Right lobe of liver (tissue), 4 donors: ENCODE data around the gene BRPF3.

Experiments used
- POLR2A ChIP-seq: fragments of 450-650 bp; IDR thresholded peaks from one replicate; pipeline ENCODE4 v1.6.1; 2017; ENCODE audit warnings: antibody characterized with exemption, mild to moderate bottlenecking
- TF ChIP-seq, protein P1 (sequence below), 4 donors: fragments of 200-600 bp in 3 of 4; fragments of 450-650 bp in 1 of 4; IDR thresholded peaks; one replicate each; pipeline versions ENCODE4 v1.5.1 to v1.8.0; 2016 to 2022; ENCODE audit warnings: antibody characterized with exemption in 4 of 4, mild to moderate bottlenecking in 2 of 4
- donor health status: DM: no; HTN: no; CAD: no.
- donor health status: DM: no; HTN: no; CAD: no.
- donor health status: DM: no; HTN: yes; CAD: no.

DNA sequence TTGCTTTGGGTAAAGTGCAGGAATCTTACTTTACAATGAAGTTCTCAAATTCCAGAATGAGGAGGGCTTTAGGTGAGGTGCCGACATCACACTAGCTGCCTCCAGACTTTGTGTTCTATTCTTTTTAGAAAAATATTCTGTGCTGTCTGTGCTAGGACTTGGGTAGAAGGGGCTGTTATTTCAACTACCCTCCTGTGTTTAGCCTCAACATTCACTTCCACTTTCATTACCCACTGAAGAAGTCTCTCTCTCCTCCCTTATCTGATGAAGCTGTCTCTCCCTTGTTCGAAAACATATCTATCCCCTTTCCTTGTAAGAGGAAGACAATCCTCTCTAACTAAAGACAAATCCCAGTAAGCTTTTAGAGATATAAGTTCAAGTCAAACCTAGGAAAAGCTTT lies 25.0 kb upstream of the BRPF3 start:
- TF ChIP-seq, protein P1, sequence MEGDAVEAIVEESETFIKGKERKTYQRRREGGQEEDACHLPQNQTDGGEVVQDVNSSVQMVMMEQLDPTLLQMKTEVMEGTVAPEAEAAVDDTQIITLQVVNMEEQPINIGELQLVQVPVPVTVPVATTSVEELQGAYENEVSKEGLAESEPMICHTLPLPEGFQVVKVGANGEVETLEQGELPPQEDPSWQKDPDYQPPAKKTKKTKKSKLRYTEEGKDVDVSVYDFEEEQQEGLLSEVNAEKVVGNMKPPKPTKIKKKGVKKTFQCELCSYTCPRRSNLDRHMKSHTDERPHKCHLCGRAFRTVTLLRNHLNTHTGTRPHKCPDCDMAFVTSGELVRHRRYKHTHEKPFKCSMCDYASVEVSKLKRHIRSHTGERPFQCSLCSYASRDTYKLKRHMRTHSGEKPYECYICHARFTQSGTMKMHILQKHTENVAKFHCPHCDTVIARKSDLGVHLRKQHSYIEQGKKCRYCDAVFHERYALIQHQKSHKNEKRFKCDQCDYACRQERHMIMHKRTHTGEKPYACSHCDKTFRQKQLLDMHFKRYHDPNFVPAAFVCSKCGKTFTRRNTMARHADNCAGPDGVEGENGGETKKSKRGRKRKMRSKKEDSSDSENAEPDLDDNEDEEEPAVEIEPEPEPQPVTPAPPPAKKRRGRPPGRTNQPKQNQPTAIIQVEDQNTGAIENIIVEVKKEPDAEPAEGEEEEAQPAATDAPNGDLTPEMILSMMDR (IDR thresholded peaks at IDR 0.05): no peak
- TF ChIP-seq POLR2A: no peak
